ENCODE data around the gene AIF1.

Gene AIF1

GRCh38 chr6:31657406-31658157 lies 42.5 kb downstream of the AIF1 start:
- H3K36me3 Mint-ChIP-seq, result peaks cover 17% of the 10 kb centered on the region
- peaks cover 54% of the 10 kb centered on the region for H3K4me1 Mint-ChIP-seq
- no peak overlapping the region for H3K4me3 Mint-ChIP-seq
- no peaks in the 10 kb centered on the region for H3K27me3 Mint-ChIP-seq
- H3K27ac Mint-ChIP-seq, result no peak overlapping the region
- DNase-seq (ENCODE audit: low spot score in 2 of 2) (no peak), ATAC-seq (ENCODE audit: low read depth) (no peak)
- no peaks in the 10 kb centered on the region for H3K9me3 Mint-ChIP-seq

GRCh38 chr6:31658158-31658688 lies 43.2 kb downstream of the AIF1 start:
- Mint-ChIP-seq H3K36me3 (peaks cover 18% of the 10 kb centered on the region), H3K4me1 (peaks cover 53% of the 10 kb centered on the region), H3K27ac (no peak overlapping the region), H3K9me3 (no peaks in the 10 kb centered on the region), H3K27me3 (no peaks in the 10 kb centered on the region), H3K4me3 (peak overlapping the region; percentile 4)
- no peak for DNase-seq (ENCODE audit: low spot score in 2 of 2)
- ATAC-seq (ENCODE audit: low read depth), result no peak

- no peaks in the 10 kb centered on the region for H3K9me3 Mint-ChIP-seq
- H3K36me3 Mint-ChIP-seq, result peaks cover 20% of the 10 kb centered on the region
- ATAC-seq (ENCODE audit: low read depth) (no peak), DNase-seq (ENCODE audit: low spot score in 2 of 2) (no peak)
- no peaks in the 10 kb centered on the region for H3K27me3 Mint-ChIP-seq
- H3K4me1 Mint-ChIP-seq, result peaks cover 62% of the 10 kb centered on the region
- peak overlapping the region; percentile 87 for H3K27ac Mint-ChIP-seq
- peak overlapping the region; percentile 94 for H3K4me3 Mint-ChIP-seq
These were observed 44.1 kb downstream of the AIF1 start for GRCh38 chr6:31658983-31659648.

GRCh38 chr6:31659649-31660380 lies 44.8 kb downstream of the AIF1 start:
- Mint-ChIP-seq H3K4me1 (peaks cover 69% of the 10 kb centered on the region), H3K9me3 (no peaks in the 10 kb centered on the region), H3K27me3 (no peaks in the 10 kb centered on the region), H3K4me3 (peak overlapping the region; percentile 94), H3K36me3 (peaks cover 23% of the 10 kb centered on the region), H3K27ac (peak overlapping the region; percentile 87)
- DNase-seq (ENCODE audit: low spot score in 2 of 2) (no peak), ATAC-seq (ENCODE audit: low read depth) (peak; percentile 62)

- peaks cover 69% of the 10 kb centered on the region for H3K4me1 Mint-ChIP-seq
- peak within 1 kb of the TSS; percentile 94 for H3K4me3 Mint-ChIP-seq
- DNase-seq (ENCODE audit: low spot score in 2 of 2) (peak; percentile 43 to 69), ATAC-seq (ENCODE audit: low read depth) (peak; percentile 59)
- H3K36me3 Mint-ChIP-seq, result peaks cover 21% of the 10 kb centered on the region
- peak within 1 kb of the TSS; percentile 87 for H3K27ac Mint-ChIP-seq
- no peaks in the 10 kb centered on the region for H3K9me3 Mint-ChIP-seq
- H3K27me3 Mint-ChIP-seq, result no peaks in the 10 kb centered on the region
These were observed 45.6 kb downstream of the AIF1 start, which contains the start of gene C6orf47 for GRCh38 chr6:31660381-31661261. C6orf47 (minus strand) TSS chr6:31660778; CDS start chr6:31659947, 831 bp downstream.

- peak overlapping the region; percentile 94 for H3K4me3 Mint-ChIP-seq
- H3K27ac Mint-ChIP-seq, result peak overlapping the region; percentile 87
- no peaks in the 10 kb centered on the region for H3K27me3 Mint-ChIP-seq
- H3K36me3 Mint-ChIP-seq, result peaks cover 17% of the 10 kb centered on the region
- peaks cover 66% of the 10 kb centered on the region for H3K4me1 Mint-ChIP-seq
- DNase-seq (ENCODE audit: low spot score in 2 of 2) (no peak), ATAC-seq (ENCODE audit: low read depth) (no peak)
- no peaks in the 10 kb centered on the region for H3K9me3 Mint-ChIP-seq
These were observed 46.5 kb downstream of the AIF1 start for GRCh38 chr6:31661262-31662123.

GRCh38 chr6:31662124-31662723 lies 47.2 kb downstream of the AIF1 start:
- Mint-ChIP-seq H3K27ac (no peak overlapping the region), H3K27me3 (no peaks in the 10 kb centered on the region), H3K4me3 (peak overlapping the region; percentile 52), H3K9me3 (no peaks in the 10 kb centered on the region), H3K36me3 (peaks cover 14% of the 10 kb centered on the region), H3K4me1 (peaks cover 67% of the 10 kb centered on the region)
- DNase-seq (ENCODE audit: low spot score in 2 of 2) (no peak), ATAC-seq (ENCODE audit: low read depth) (no peak)

GRCh38 chr6:31663126-31663960 lies 48.3 kb downstream of the AIF1 start:
- peaks cover 19% of the 10 kb centered on the region for H3K36me3 Mint-ChIP-seq
- no peak for ATAC-seq (ENCODE audit: low read depth)
- H3K4me3 Mint-ChIP-seq, result peak overlapping the region; percentile 95
- H3K9me3 Mint-ChIP-seq, result no peaks in the 10 kb centered on the region
- peaks cover 63% of the 10 kb centered on the region for H3K4me1 Mint-ChIP-seq
- H3K27ac Mint-ChIP-seq, result peak overlapping the region; percentile 97
- H3K27me3 Mint-ChIP-seq, result no peaks in the 10 kb centered on the region
- DNase-seq (ENCODE audit: low spot score in 2 of 2), result no peak

GRCh38 chr6:31663961-31664789 lies 49.1 kb downstream of the AIF1 start:
- Mint-ChIP-seq H3K27ac (peak overlapping the region; percentile 97), H3K4me1 (peaks cover 56% of the 10 kb centered on the region), H3K4me3 (peak overlapping the region; percentile 95), H3K27me3 (no peaks in the 10 kb centered on the region), H3K36me3 (peaks cover 21% of the 10 kb centered on the region), H3K9me3 (no peaks in the 10 kb centered on the region)
- ATAC-seq (ENCODE audit: low read depth), result no peak
- no peak for DNase-seq (ENCODE audit: low spot score in 2 of 2)

GRCh38 chr6:31664790-31665500 lies 49.9 kb downstream of the AIF1 start, which contains the start of gene GPANK1:
GPANK1 (minus strand) TSS chr6:31664997; CDS start chr6:31664478, 519 bp downstream.
- Mint-ChIP-seq H3K4me3 (peak within 1 kb of the TSS; percentile 95), H3K4me1 (peaks cover 48% of the 10 kb centered on the region), H3K27me3 (no peaks in the 10 kb centered on the region), H3K27ac (peak within 1 kb of the TSS; percentile 97), H3K36me3 (peaks cover 21% of the 10 kb centered on the region), H3K9me3 (no peaks in the 10 kb centered on the region)
- DNase-seq (ENCODE audit: low spot score in 2 of 2) (peak; percentile 75 to 79), ATAC-seq (ENCODE audit: low read depth) (peak; percentile 39)
